Activated naive CD4-positive, alpha-beta T cell treated with anti-CD3 and anti-CD28 coated beads, Interleukin-2, amount 50 U/mL, for 16 hours (primary cell): ENCODE data around the gene CCDC182.

Source experiments
- DNase-seq: peaks from one replicate; pipeline ENCODE4 v3.0.0-alpha.2; 2020

Gene CCDC182

GRCh38 chr17:57756951-57757350, 11.9 kb upstream of the CCDC182 start:
- DNase-seq = no peak

GRCh38 chr17:57755480-57756070, 10.5 kb upstream of the CCDC182 start:
- DNase-seq = no peak

- no peak for DNase-seq
These were observed 7.2 kb upstream of the CCDC182 start for GRCh38 chr17:57752031-57752905.

GRCh38 chr17:57751348-57751971, 6.4 kb upstream of the CCDC182 start:
- DNase-seq = no peak

- no peak for DNase-seq
These were observed 5.8 kb upstream of the CCDC182 start for GRCh38 chr17:57750895-57751294.

- DNase-seq = no peak
These were observed 5.2 kb upstream of the CCDC182 start for GRCh38 chr17:57750109-57750871.

- DNase-seq = no peak
These were observed 4.6 kb upstream of the CCDC182 start for GRCh38 chr17:57749701-57750100.

GRCh38 chr17:57747221-57748017, 2.3 kb upstream of the CCDC182 start:
- no peak for DNase-seq

- DNase-seq = no peak
These were observed 1.1 kb upstream of the CCDC182 start for GRCh38 chr17:57746221-57746620.

GRCh38 chr17:57744195-57745170, 616 bp downstream of the CCDC182 start:
- no peak for DNase-seq

GRCh38 chr17:57740235-57740528, 4.9 kb downstream of the CCDC182 start:
- no peak for DNase-seq

- no peak for DNase-seq
These were observed 5.5 kb downstream of the CCDC182 start for GRCh38 chr17:57739402-57740234.

GRCh38 chr17:57737450-57737849, 7.6 kb downstream of the CCDC182 start:
- no peak for DNase-seq

GRCh38 chr17:57735707-57736106, 9.4 kb downstream of the CCDC182 start:
- DNase-seq = no peak

- DNase-seq = no peak
These were observed 9.9 kb downstream of the CCDC182 start for GRCh38 chr17:57735230-57735629.

- no peak for DNase-seq
These were observed 12.0 kb downstream of the CCDC182 start for GRCh38 chr17:57733085-57733484.

GRCh38 chr17:57732062-57732461, 13.0 kb downstream of the CCDC182 start:
- no peak for DNase-seq

GRCh38 chr17:57730026-57730701, 14.9 kb downstream of the CCDC182 start:
- no peak for DNase-seq

GRCh38 chr17:57727630-57728175, 17.4 kb downstream of the CCDC182 start:
- DNase-seq = no peak
